ENCODE results near the gene GRIA4.

The GRIA4 gene

DNA sequence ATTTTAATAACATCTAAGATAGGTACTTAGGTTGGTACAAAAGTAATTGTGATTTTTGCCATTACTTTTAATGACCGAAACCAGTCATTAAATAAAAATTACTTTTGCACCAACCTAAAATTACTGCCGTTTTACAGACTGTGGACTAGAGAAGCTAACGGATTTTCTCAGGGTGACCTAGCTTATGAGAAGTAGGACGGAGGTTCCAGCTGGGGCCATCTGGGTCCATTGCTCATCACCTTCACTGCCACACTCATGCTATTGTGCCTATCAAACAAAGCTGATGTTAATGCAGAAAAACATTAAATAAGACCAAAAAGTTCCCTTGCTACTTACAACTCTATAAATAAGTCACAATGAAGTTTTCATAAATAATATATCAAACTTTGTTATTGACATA, 38.9 kb downstream of the GRIA4 start:
- TF ChIP-seq POLR2A (IDR thresholded peaks at IDR 0.05; ENCODE audit: low read length): no peak
- TF ChIP-seq GATA1 (IDR thresholded peaks at IDR 0.05; ENCODE audit: low read depth, low read length): no peak
- DNase-seq: no peak

DNA sequence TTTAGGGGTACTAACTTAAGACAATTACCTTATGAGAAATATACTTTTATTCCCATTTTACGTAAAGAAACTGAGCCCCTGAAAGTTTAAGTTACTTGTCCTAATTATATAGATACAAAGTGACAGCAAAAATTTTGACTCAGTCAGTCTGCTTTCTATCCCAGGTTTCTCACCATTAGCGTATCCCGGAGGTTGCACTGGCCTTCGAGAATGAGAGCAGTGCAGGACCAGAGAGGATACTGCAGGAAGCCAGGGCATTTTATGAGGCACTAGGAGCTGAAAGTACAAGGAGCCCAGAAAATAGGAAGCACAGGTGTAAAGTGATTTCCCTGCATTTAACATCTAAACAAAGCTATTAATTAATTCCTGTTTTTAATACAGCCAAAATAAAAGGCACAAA, 55.4 kb downstream of the GRIA4 start:
- DNase-seq: no peak
- TF ChIP-seq POLR2A (IDR thresholded peaks at IDR 0.05; ENCODE audit: low read length) (no peak), GATA1 (IDR thresholded peaks at IDR 0.05; ENCODE audit: low read depth, low read length) (no peak)

DNA sequence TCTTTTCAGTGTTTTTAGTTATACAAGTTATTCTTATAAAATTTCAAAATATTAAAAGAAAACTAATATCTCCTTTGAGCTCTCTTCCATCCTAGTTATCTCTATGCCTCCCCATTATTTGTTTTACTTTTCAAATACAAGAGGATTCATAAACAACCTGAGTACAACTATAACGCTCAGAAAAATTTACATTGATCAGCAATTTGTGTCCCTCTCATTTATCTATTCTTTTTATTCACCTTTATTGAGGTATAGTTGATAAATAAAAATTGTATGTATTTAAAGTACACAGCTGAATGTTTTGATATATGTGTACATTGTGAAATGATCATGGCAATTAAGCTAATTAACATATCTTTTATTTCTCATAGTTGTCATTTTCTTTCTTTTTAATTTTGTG, 57.6 kb downstream of the GRIA4 start:
- DNase-seq: no peak
- TF ChIP-seq GATA1 (IDR thresholded peaks at IDR 0.05; ENCODE audit: low read depth, low read length) (no peak), POLR2A (IDR thresholded peaks at IDR 0.05; ENCODE audit: low read length) (no peak)

- no peak for DNase-seq
- TF ChIP-seq GATA1 (IDR thresholded peaks at IDR 0.05; ENCODE audit: low read depth, low read length) (no peak), POLR2A (IDR thresholded peaks at IDR 0.05; ENCODE audit: low read length) (no peak)
Measured at GRCh38 chr11:105670811-105671210, 60.9 kb downstream of the GRIA4 start.

GRCh38 chr11:105673089-105673488, 63.2 kb downstream of the GRIA4 start:
- peak; percentile 18 to 26 for DNase-seq
- TF ChIP-seq GATA1 (IDR thresholded peaks at IDR 0.05; ENCODE audit: low read depth, low read length): no peak
- no peak for TF ChIP-seq POLR2A (IDR thresholded peaks at IDR 0.05; ENCODE audit: low read length)

- no peak for DNase-seq
- no peak for TF ChIP-seq GATA1 (IDR thresholded peaks at IDR 0.05; ENCODE audit: low read depth, low read length)
Measured at GRCh38 chr11:105689631-105690030, 79.8 kb downstream of the GRIA4 start.

GRCh38 chr11:105690467-105690866, 80.6 kb downstream of the GRIA4 start:
- TF ChIP-seq GATA1 (IDR thresholded peaks at IDR 0.05; ENCODE audit: low read depth, low read length) (no peak), POLR2A (IDR thresholded peaks at IDR 0.05; ENCODE audit: low read length) (no peak)
- DNase-seq: no peak

DNA sequence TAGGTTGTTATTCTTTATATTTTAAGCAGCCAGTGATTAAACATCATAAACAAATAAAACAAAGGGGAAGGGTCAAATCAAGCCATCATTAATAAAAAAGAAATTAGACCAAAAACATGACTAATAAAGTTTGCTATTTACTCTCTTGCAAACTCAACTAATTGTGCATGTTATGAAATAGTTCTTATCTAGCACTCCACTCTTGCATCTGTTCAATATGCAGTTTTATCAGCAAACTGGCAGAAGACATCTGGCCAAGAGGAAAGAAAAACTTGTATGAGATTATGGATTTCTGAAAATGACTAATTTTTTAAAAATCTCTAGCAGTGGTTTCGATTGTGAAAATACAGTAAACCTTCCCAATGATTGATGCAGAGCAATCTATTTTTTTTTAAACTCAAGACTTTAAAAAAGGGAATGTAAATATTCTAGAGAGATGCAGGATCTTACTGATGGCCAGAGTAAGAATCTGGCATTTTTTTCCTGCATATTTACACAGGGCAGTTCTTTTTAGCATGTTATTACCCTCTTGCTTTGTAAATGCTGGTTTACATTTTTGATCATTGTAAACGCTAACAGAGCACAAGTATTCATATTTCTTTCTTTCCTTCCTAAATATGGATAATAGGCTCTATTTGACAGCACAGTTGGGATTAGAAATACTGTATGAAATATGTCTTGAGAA, 83.3 kb downstream of the GRIA4 start:
- peak; percentile 9 to 29 for DNase-seq
- TF ChIP-seq POLR2A (IDR thresholded peaks at IDR 0.05; ENCODE audit: low read length) (no peak), GATA1 (IDR thresholded peaks at IDR 0.05; ENCODE audit: low read depth, low read length) (no peak)

GRCh38 chr11:105696000-105696399, 86.1 kb downstream of the GRIA4 start:
- no peak for DNase-seq
- TF ChIP-seq GATA1 (IDR thresholded peaks at IDR 0.05; ENCODE audit: low read depth, low read length) (no peak), POLR2A (IDR thresholded peaks at IDR 0.05; ENCODE audit: low read length) (no peak)

- no peak for TF ChIP-seq POLR2A (IDR thresholded peaks at IDR 0.05; ENCODE audit: low read length)
- TF ChIP-seq GATA1 (IDR thresholded peaks at IDR 0.05; ENCODE audit: low read depth, low read length): no peak
- DNase-seq: no peak
Measured at GRCh38 chr11:105697291-105697690, 87.4 kb downstream of the GRIA4 start.

- TF ChIP-seq GATA1 (IDR thresholded peaks at IDR 0.05; ENCODE audit: low read depth, low read length): no peak
- TF ChIP-seq POLR2A (IDR thresholded peaks at IDR 0.05; ENCODE audit: low read length): no peak
- no peak for DNase-seq
Measured at GRCh38 chr11:105699203-105699602, 89.3 kb downstream of the GRIA4 start.

- DNase-seq: no peak
- TF ChIP-seq GATA1 (IDR thresholded peaks at IDR 0.05; ENCODE audit: low read depth, low read length) (no peak), POLR2A (IDR thresholded peaks at IDR 0.05; ENCODE audit: low read length) (no peak)
Measured at GRCh38 chr11:105700271-105700670, 90.4 kb downstream of the GRIA4 start.

DNA sequence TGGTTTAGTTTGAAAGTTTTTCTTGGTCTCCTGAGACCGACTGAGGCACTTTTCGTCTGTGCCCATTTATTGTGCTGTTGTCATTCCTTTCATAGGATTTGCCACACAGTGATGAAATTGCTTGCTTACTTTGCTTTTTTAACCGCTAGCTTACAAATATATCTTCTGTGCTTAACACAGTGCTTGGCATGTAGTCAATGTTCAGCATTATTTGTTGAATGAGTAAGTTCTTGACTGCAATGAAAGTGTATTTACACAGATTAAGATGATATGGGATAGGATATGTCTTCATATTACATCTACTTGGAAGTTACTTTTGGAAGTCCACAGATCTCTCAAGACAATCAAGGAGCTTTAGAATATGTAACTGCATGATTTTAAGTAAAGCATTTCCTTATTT, 91.2 kb downstream of the GRIA4 start:
- no peak for DNase-seq

DNA sequence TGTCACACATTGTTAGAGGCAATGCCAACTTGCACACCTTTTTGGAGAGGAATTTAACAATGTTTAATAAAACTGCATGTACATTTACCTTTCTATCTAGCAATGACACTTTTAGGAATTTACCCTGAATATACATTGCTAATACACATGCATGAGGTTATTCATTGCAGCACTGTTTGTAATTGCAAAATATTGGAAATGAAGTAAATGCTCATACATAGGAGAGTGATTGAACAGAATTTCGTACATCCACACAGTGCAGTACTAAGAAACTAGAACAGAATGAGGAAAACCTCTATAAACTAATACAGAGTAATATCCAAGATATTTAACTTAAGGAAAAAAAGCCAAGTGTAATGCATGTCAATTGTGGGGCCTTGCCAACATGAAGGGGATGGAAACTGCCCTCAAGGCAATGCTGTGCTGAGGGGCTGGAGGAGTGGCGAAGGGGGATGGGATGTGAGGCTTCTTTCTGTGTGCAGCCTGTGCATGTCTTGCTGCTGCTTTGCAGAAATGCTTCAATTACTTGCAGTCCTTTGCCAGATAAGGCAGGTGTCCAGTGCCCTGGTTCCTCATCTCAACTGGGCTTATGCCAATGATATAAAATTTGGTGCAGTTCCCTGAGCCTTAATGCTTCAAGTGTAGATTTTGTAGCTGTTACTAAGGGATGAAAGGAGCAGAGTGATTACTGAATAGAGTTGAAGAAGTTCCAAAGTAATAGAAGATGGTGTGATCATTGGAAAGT, 96.1 kb downstream of the GRIA4 start:
- no peak for DNase-seq
- TF ChIP-seq GATA1 (IDR thresholded peaks at IDR 0.05; ENCODE audit: low read depth, low read length): no peak
- no peak for TF ChIP-seq POLR2A (IDR thresholded peaks at IDR 0.05; ENCODE audit: low read length)

More for the DNA sequence above, 91.2 kb downstream of the GRIA4 start:
- no peak for TF ChIP-seq GATA1 (IDR thresholded peaks at IDR 0.05; ENCODE audit: low read depth, low read length)
- TF ChIP-seq POLR2A (IDR thresholded peaks at IDR 0.05; ENCODE audit: low read length): no peak

GRCh38 chr11:105713106-105713505, 103.2 kb downstream of the GRIA4 start:
- TF ChIP-seq POLR2A (IDR thresholded peaks at IDR 0.05; ENCODE audit: low read length) (no peak), GATA1 (IDR thresholded peaks at IDR 0.05; ENCODE audit: low read depth, low read length) (no peak)
- no peak for DNase-seq

All from erythroblast (primary cell).